IPS DF 19.7 (cell line): Measurements from ENCODE around the gene INTS4.
"Not testable (repeated sequence)": the region's sequence is repeated elsewhere in the genome, so short reads cannot be mapped to it uniquely, and the experiment has no call there.

Source experiments
- DNase-seq: peaks from one replicate; pipeline ENCODE4 v3.0.0-alpha.2; 2013; ENCODE audit warnings: low read depth, low spot score

Gene INTS4

GRCh38 chr11:77959434-77959833 is 35.0 kb downstream of the INTS4 start:
- no peak for DNase-seq

GRCh38 chr11:77958583-77959177 is 35.8 kb downstream of the INTS4 start:
- not testable (repeated sequence) for DNase-seq

GRCh38 chr11:77943296-77943695 is 51.2 kb downstream of the INTS4 start:
- DNase-seq, result not testable (repeated sequence)

- DNase-seq, result not testable (repeated sequence)
These were observed 52.0 kb downstream of the INTS4 start for GRCh38 chr11:77942465-77942864.

GRCh38 chr11:77933596-77933995 is 60.9 kb downstream of the INTS4 start:
- DNase-seq, result not testable (repeated sequence)

- not testable (repeated sequence) for DNase-seq
These were observed 63.9 kb downstream of the INTS4 start for GRCh38 chr11:77930334-77931208.

- DNase-seq, result not testable (repeated sequence)
These were observed 76.8 kb downstream of the INTS4 start for GRCh38 chr11:77917713-77918112.

- DNase-seq, result not testable (repeated sequence)
These were observed 80.1 kb downstream of the INTS4 start for GRCh38 chr11:77914307-77914791.

- not testable (repeated sequence) for DNase-seq
These were observed 80.7 kb downstream of the INTS4 start for GRCh38 chr11:77913608-77914306.

GRCh38 chr11:77910828-77911227 is 83.6 kb downstream of the INTS4 start:
- DNase-seq, result not testable (repeated sequence)

GRCh38 chr11:77909277-77909676 is 85.2 kb downstream of the INTS4 start:
- no peak for DNase-seq

GRCh38 chr11:77908835-77909234 is 85.6 kb downstream of the INTS4 start:
- no peak for DNase-seq

GRCh38 chr11:77894949-77895348 is 99.5 kb downstream of the INTS4 start:
- DNase-seq, result not testable (repeated sequence)

- not testable (repeated sequence) for DNase-seq
These were observed 102.8 kb downstream of the INTS4 start for GRCh38 chr11:77891703-77892102.

GRCh38 chr11:77891256-77891655 is 103.2 kb downstream of the INTS4 start:
- DNase-seq, result not testable (repeated sequence)

GRCh38 chr11:77890619-77891056 is 103.8 kb downstream of the INTS4 start:
- not testable (repeated sequence) for DNase-seq

GRCh38 chr11:77890100-77890614 is 104.3 kb downstream of the INTS4 start:
- DNase-seq, result not testable (repeated sequence)

- not testable (repeated sequence) for DNase-seq
These were observed 105.4 kb downstream of the INTS4 start for GRCh38 chr11:77889045-77889444.

GRCh38 chr11:77886401-77886800 is 108.1 kb downstream of the INTS4 start:
- no peak for DNase-seq

GRCh38 chr11:77884829-77885190 is 109.7 kb downstream of the INTS4 start:
- DNase-seq, result no peak

- DNase-seq, result no peak
These were observed 110.2 kb downstream of the INTS4 start for GRCh38 chr11:77884186-77884828.
